Measurements from ENCODE around the gene FAM8A1.

FAM8A1 gene

DNA sequence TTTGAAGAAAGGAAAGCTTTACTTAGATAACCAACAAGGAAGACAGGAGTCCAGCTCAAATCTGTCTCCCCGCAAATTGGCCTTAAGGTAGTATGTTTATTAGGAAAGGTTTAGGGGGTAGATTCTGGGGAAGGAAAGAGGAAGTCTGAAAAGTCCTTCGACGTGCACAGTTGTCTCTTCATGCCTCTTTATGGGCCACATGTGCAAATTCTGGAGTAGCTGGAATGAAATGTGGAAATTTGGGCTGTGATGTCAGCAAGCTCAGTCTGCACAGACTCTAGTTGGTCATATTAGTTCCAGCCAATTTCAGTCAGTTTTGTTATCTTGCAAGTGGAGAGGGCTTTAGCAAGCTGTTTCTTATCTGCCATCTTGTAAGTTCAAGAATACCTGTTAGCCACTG, 56.5 kb downstream of the FAM8A1 start:
- Mint-ChIP-seq H3K4me1 (peaks cover 0 to 4% of the 10 kb centered on the region in 2 donors), H3K27ac (no peak overlapping the region), H3K9me3 (no peaks in the 10 kb centered on the region), H3K4me3 (no peak overlapping the region), H3K36me3 (peaks cover 43 to 55% of the 10 kb centered on the region in 2 donors), H3K27me3 (no peaks in the 10 kb centered on the region)
- DNase-seq (no peak), ATAC-seq (replicated peaks) (no peak)
